NCI-H510A (cell line): ENCODE results near the gene CCDC34.

Source experiments
- DNase-seq: peaks from one replicate; lab custom pipeline; 2025; lab: John Stamatoyannopoulos, UW

Gene CCDC34, protein sequence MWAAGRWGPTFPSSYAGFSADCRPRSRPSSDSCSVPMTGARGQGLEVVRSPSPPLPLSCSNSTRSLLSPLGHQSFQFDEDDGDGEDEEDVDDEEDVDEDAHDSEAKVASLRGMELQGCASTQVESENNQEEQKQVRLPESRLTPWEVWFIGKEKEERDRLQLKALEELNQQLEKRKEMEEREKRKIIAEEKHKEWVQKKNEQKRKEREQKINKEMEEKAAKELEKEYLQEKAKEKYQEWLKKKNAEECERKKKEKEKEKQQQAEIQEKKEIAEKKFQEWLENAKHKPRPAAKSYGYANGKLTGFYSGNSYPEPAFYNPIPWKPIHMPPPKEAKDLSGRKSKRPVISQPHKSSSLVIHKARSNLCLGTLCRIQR

DNA sequence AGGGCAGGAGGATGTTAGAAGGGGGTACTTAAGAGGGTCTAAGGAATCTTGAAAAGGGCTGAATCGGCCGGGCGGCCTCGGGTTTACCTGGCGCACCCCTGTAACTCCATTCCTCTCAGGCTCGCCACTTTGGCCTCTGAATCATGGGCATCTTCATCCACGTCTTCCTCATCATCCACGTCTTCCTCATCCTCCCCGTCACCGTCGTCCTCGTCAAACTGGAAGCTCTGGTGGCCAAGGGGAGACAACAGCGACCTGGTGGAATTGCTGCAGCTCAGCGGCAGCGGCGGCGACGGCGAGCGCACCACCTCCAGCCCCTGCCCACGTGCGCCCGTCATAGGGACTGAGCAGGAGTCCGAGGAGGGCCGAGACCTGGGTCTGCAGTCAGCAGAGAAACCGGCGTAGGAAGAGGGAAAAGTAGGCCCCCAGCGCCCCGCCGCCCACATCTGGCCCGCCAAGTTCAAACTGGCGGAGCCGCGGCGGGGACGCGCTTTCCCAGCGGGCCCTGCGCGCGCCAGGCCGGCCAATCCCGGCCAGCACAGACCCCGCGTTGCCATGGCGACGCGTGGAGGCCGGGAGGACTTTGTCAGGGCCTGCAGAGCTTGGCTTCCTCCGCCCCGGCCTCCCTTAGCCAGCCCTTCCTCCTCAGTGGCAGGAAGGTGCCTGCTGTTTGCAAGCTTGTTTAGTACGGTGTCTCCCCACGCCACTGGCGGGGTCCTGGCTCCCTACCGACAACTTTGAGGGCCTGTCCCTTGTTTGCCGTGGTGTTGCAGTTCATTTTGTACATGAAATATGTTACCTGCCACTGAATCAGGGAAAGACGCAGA is at the start of gene CCDC34:
Gene CCDC34 (minus strand): TSS at position 467 of the 827 bp plus-strand sequence. CDS start 21 bp downstream, at position 446.
- DNase-seq, result peak; percentile 85

DNA sequence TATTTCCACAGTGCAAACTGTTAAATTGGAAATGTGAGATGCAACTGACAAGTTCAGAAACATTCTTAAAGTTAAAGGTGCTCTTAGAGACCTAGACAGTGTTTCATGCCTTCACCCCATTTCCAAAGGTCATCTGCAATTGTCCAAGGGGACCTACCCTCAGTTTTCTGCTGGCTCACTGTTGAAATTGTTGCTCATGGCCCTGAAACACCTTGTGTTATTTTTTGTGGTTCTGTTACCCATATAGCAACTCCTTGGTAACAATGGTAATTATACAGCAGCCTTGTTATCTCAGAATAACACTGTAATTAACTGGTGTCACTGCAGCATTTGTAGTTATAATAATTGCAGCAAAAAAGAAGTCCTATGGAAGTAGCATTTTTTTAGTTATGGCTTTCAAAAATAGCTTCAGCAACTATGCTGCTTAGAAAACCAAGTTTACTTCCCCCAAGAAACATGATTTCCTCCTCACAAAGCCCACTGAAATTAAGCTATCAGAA is 49.2 kb upstream of the CCDC34 start:
- DNase-seq, result no peak

DNA sequence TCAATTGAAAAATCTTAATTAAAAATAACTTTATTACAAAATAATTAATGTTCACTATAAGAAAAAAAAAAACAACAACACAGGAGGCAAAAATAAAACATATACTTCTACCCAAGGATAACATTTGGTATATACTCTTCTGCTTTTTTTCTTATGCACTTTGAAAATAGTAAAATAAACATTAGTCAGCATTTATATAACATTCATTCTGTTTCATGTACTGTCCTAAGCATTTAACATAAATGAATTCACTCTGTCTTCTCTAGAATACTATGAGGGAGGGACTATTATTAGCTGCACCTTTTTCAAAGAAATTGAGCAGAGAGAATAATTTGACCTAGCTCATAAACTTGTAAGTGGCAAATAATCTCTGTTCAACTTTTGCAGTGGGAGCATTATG is 48.3 kb upstream of the CCDC34 start:
- DNase-seq, result no peak

DNA sequence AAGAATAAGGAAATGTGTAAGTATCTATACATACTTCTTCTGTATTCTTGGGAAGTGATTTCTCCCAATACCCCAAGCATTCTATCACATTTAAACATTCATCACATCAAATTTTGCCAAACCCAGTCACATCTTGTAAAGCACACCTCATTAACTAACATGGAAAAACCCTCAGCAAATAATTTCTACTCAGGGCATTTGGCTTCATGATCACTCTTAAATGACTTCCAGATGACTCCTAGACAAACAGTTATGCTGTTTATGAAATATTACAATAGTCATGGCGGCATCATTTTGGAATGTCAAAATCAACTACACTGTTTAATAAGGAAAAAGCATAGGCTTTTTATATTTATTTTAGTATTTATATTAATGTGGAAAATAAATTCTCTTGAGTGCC is 47.3 kb upstream of the CCDC34 start:
- DNase-seq, result no peak

DNA sequence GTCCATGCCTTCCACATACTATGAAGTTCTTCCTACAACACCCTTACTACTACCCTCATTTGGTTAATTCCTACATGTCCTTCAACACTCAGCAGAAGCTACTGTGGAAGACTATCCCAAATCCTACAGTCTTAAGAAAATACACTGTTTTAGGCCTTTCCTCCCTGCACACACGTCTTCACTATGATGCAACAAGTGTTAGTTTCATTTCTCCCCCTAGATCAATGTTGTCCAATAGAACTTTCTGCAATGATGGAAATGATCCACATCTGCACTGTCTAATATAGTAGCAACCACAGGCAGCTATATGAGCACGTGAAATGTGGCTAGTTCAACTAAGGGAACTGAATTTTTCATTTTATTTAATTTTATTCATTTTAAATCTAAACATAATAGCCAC is 46.7 kb upstream of the CCDC34 start:
- DNase-seq, result no peak

DNA sequence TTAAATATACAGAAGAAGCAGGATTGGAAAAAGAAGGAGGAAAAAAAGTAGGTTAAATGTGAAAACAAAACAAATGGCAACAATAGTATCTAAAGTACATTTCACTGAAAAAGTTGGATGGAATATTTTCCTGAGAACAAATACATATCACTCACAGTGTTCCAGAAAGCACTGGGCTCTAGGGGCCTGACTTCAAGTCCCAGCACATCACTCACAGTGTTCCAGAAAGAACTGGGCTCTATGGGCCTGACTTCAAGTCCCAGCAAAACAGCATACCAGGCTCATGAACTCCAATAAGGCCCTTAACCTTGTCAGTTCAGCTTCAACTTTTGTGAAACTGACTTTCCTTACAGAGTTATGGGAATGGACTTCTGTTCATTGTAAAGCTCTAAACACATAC is 46.0 kb upstream of the CCDC34 start:
- DNase-seq, result no peak

DNA sequence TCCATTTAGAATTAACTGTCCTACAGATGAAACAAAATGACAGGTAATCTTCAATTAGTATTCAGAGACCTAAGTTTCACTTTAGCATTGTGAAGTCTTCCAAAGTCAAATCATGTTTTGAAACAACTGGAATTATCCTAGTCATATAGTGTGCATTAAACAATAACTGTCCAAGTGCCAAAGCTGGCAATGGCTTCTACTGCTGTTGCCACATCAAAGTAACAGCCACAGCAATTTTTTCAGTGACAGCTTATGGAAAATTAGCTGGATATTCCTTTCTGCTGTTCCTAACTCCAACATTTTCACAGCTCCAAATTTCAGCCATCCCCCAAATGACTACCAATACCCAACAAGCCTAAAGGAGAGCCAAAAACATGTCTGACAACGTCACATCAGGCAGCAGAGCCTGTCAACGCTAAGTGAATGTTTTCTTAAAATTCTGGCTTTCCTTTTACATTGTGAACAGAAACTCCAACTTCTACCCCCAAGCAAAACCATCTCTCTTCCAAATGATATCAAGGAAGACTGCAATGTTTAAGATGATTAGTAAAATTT is 45.3 kb upstream of the CCDC34 start:
- DNase-seq, result no peak

DNA sequence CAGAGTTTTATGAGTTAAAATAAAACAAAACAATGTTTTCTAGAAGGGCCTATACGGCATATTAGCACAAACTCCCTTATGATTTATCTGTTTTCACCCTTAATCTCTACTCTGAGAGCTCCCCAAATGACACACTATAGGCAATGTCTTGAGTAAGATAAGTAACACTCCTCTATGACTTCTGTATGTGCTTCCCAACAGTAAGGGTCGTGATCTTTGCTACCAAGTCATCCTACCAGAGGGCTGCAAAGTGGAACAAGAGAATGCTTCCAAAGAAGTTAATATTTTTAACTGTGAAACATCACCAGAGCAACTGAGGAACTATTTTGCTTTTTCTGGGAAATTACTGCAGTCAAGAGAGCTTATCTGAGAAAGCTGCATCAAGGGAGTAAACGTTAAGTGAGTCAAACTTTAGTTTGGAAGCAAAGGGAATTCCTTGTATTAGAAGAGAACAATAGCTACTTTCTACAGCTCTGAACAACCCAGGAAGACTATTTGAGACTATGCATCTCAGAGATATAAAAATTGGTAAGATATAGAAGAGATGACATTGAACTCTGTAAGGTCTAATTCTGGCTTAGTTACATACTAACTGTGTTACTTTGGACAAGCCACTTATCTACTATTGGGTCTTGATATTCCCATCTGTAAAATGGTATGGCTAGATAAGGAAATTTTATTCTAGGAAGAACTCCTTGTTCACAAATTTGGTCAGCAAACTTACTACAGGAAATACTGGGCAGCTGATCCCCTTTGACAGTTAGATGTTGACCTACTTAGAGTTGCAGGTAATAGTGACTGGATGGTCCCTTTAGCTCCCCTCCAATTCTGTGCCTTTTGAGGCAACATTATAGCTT is 43.7 kb upstream of the CCDC34 start:
- no peak for DNase-seq

DNA sequence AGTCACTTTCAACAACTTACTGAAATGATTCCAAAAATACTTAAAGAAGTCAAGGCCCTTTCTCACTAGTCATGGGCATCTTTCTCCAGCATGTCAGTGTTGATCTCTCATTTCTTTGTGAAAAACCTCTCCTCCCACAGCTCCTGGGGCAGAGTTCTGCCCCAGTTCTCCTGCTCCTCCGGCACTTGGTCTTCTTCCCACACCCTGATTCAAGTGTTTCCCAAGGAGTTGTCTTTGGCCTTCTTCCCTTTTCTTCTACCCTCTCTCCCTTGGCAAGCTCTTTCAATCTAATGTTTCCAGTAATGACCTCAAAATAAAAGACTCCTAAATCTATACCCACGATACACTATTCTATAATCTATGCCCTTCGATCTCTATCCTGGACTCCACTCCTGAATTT is 42.1 kb upstream of the CCDC34 start:
- no peak for DNase-seq

DNA sequence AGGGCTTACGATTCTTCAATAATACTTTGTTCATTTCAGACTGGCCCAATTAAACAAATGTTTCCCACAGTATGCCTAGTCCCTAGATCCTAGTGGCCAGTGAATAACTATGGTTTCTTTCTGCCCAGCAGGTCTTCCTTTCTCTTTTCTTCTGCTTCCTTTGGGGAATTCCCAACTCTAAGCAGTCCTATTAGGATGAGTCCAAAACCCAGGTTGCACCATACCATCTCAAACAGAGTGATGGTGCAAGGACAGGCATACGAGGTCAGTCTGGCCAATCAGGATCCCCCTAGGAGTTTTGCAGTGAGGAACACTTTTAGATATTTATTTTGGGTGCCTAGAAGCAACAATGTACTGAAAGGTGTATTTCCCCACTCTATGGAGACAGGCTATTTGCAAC is 41.4 kb upstream of the CCDC34 start:
- no peak for DNase-seq

DNA sequence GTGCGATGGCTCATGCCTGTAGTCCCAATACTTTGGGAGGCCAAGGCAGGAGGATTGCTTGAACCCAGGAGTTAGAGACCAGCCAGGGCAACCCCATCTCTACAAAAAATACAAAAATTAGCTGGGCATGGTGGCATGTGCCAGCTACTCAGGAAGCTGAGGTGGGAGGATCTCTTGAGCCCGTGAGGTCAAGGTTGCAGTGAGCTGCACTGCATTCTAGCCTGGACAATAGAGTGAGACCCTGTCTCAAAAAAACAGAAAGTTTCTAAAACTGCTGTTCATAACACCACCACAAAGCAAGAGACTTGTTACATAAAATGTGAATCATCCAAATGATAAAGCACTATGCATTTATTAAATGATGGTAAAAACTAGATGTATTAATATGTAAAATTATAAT is 40.2 kb upstream of the CCDC34 start:
- DNase-seq, result no peak

DNA sequence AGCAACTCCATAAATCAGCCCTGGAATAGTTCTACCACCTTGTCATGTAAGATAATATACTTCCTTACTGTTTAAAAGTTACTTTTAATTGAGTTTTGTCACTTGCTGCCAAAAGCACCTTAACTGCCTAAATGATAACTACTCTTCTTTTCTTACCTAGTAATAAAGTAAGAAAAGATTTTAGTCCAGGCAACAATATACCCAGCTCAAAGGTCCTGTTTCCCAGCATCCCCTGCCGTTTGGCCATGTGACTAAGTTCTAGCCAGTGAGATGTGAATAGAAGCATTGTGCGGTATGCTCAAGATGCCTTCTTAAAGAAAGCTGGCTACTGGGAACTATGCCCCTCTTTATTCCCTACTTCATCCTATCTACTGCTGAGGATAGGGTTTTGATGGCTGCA is 39.4 kb upstream of the CCDC34 start:
- no peak for DNase-seq

DNA sequence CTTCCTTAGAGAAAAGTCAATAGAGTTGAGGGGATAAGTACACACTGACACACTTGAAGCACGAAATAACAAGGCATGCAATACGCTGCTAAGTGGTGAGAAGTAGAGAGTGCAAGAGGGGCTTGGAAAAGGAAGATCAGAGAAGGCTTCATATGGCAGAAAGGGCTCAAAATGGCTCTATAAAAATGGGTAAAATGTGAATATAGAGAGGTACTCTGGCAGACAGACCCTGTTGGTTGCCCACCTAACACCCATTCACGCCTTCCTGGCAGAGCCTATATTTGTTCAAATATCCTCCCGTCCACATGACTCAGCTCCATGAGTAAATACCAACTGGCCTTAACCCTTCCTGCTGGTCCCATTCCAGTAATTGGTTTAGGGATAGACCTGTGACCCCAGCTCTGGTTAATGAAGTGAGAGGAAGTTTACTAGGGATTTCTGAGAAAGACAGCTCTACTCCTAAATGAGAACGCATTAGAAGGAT is 38.9 kb upstream of the CCDC34 start:
- DNase-seq, result no peak

DNA sequence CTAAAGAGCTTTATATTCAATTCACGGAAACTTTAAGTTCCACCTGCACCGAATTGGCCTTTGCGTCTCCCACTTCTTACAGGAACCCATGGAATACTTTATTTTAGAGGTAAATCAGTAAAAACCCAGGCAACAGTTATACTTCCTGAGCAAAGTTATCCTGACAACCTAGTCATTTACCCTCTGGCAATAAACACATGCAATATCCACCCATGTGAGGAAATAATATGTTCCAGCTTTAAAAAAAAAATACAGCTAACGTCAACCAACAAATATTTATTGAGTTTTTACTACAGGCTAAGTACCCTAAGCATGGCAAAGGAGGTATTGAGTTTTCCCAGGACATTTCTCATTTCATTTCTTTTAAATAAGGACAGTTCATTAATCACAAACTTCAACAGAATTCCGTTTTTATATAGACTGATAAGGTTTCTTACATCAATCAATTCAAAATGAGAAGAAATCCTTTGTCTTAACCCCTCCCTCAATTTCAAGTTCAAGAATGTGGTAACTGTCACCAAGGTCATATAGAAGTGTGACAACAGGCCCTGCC is 38.3 kb upstream of the CCDC34 start:
- DNase-seq, result no peak

DNA sequence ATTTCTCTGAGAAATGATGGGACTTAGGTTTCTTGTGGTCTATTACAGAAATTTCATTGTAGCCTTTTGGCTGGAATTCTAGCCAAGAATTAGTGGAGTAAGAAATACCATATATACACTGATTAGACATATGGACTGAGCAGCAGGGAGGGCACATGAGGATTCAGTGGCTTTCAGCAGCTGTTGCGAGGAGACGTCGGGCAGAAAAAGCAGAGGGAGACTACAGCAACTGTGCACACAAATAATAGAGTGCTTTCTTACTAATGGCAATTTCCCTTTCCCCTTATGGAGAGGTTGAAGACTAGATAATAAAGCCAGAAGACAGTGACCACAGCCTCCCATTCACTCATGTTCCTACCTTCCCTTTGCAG is 35.4 kb upstream of the CCDC34 start:
- DNase-seq, result no peak

DNA sequence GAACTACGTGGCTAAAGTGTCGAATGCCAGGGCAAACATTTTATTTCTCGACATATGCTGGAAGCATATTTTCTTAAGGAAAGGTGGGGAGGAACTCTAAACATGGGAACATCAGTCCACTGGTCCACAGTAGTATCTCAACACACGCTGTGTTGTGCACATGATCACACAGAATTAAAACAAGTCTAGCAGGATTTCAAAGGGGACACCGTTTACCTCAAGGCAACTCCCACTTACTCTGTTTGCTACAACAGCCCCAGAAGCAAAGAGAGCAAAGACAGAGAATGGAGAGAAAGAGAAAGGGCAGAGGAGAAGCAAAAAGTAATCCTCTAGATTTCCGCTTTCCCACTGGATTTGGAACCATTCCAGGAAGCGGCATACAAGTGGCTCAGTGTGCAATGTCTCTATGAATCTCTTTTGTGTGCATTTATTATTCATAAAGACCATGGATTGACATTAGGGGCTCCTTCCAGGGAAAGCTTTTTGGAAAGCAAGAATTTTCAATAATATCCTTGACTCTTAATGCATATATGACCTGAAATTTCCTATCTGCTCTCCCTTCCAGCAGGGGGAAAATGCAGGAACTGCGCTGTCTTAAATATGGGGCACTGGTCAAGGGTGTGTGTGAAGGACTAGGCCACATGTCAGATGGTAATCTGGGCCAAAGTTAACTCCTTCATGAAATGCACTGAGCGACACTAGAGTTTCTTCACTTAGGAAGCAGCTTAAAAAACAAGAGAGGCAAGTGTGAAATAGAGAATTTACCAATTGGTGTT is 34.8 kb upstream of the CCDC34 start:
- no peak for DNase-seq

DNA sequence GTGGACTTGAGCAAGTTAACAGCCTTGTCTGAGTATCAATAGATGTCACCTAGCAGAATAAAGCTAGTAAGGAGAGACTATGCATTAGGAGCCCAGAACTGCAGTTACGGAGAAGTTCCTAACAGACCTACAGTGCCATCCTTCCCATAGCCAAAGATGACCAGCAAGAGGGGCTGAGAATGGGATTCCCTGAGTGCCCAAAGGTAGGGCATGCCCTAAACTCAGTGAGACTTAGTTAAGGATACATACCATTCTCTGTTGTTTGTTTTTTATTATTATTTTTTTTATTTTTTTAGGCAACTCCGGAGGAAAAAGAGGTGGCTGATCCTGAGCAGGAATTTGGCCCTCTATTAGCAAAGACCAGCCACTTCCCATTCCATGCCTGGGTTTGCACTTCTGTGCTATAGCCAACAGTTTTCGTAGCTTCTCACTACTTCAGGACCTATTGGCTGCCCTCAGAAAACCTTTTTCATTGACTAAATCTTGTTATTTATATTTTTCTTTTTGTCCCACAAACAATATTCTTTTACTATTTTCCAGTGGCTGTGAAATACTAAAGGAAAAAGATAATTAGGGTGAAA is 33.3 kb upstream of the CCDC34 start:
- DNase-seq, result no peak

DNA sequence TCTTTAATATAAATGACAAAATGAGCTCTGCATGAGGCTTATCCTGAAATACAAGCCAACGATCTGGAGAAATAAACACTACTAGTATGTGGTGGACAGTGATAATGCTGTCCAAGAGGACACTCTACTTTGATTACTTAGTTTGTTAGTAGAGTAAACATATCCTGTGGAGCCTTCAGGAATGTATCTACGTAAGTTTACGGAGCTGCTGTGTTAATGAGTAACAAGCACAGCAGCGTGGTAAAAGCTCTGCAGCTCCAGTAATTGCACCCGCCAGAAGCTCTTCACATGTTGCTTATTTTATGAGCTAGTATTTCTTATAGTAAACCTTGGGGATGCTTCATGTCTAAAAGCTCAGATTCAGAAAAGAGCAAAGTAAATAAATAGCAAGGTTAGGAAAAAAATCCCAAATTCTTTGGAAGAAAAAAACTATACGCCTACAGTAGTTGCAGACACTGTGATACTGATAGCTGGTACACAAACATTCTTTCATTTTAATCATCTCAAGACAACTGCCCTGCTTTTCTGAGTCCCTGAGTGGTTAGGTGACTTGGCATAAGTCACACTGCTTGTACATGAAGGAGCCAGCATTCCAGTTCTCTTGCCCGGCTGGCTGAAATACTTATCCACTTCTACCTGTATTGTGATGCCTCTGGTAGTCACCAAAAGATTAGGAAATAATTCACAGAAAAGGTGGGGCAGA is 32.7 kb upstream of the CCDC34 start:
- no peak for DNase-seq

DNA sequence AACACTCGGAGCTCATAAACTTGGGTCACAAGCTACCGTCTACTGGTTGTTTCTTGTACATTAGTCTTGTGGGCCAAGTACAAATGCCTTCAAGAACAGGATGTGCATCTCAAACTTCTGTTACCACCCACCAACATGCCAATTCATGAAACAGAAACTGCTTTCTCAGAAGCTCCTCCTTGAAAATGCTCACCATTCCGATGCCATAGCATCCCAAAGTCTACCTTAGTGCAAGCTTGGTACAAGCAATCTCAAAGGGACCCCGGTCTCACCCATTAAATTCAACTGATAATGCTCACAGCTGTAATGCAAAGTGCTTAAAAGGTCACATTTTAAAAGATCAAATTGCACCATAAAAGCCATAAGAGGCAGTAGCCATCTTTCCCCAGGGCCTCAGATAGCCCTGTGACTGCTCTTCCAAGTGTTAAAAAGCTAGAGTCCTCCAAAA is 31.8 kb upstream of the CCDC34 start:
- DNase-seq, result no peak
